OCI-LY1 (cell line): ENCODE data around the gene PARN.
"Not testable (repeated sequence)": the region's sequence is repeated elsewhere in the genome, so short reads cannot be mapped to it uniquely, and the experiment has no call there.

Source experiments
- H2AFZ ChIP-seq: fragments of 200-600 bp; sonication (generic), shearing (Covaris generic); 2 replicates; pipeline ENCODE4 v1.6.0; 2014; ENCODE audit warnings: antibody characterized with exemption, mild to moderate bottlenecking, low read length
- H3F3A ChIP-seq: fragments of 200-600 bp; sonication (generic), shearing (Covaris generic); 2 replicates; pipeline ENCODE4 v1.6.0; 2014; ENCODE audit warnings: mild to moderate bottlenecking, antibody characterized with exemption, low read length, moderate library complexity; ENCODE audit not compliant: insufficient read depth
- H3K27ac ChIP-seq: fragments of 200-600 bp; sonication (generic); 2 replicates; pipeline ENCODE4 v1.5.1; 2014; ENCODE audit warnings: low read length, mixed run types, mild to moderate bottlenecking, low read depth; ENCODE audit not compliant: poor library complexity, severe bottlenecking
- H3K27me3 ChIP-seq: fragments of 200-600 bp; sonication (generic); 2 replicates; pipeline ENCODE4 v1.6.0; 2014; ENCODE audit warnings: antibody characterized with exemption, mild to moderate bottlenecking, low read length, moderate library complexity; ENCODE audit not compliant: insufficient read depth
- H3K36me3 ChIP-seq: fragments of 200-600 bp; sonication (generic); 2 replicates; pipeline ENCODE4 v1.6.1; 2014; ENCODE audit warnings: mild to moderate bottlenecking, antibody characterized with exemption, low read length, moderate library complexity, mixed read lengths; ENCODE audit not compliant: insufficient read depth
- H3K4me1 ChIP-seq: fragments of 200-600 bp; sonication (generic); 2 replicates; pipeline ENCODE4 v1.5.1; 2014; ENCODE audit warnings: mild to moderate bottlenecking, low read length, moderate library complexity; ENCODE audit not compliant: insufficient read depth, severe bottlenecking
- H3K4me2 ChIP-seq: fragments of 200-600 bp; sonication (generic), shearing (Covaris generic); 2 replicates; pipeline ENCODE4 v1.6.1; 2014; ENCODE audit warnings: low read length
- H3K4me3 ChIP-seq: fragments of 200-600 bp; sonication (generic); 2 replicates; pipeline ENCODE4 v1.5.1; 2014; ENCODE audit warnings: low read length, low read depth, mild to moderate bottlenecking, mixed read lengths; ENCODE audit not compliant: poor library complexity, severe bottlenecking
- H3K79me2 ChIP-seq: fragments of 200-600 bp; shearing (Covaris generic); 2 replicates; pipeline ENCODE4 v1.6.1; 2016; ENCODE audit warnings: mixed run types, low read length, mixed read lengths; ENCODE audit not compliant: insufficient read depth
- H3K9ac ChIP-seq: fragments of 200-600 bp; sonication (generic), shearing (Covaris generic); 2 replicates; pipeline ENCODE4 v1.6.1; 2014; ENCODE audit warnings: mild to moderate bottlenecking, low read length, mixed read lengths
- H3K9me2 ChIP-seq: fragments of 200-600 bp; sonication (generic), shearing (Covaris generic); 2 replicates; pipeline ENCODE4 v1.6.1; 2014; ENCODE audit warnings: low read depth, mild to moderate bottlenecking, low read length, mixed read lengths
- H3K9me3 ChIP-seq: fragments of 200-600 bp; shearing (Covaris generic); 2 replicates; pipeline ENCODE4 v1.6.1; 2014; ENCODE audit warnings: low read length, mixed read lengths
- H4K20me1 ChIP-seq: fragments of 200-600 bp; sonication (generic), shearing (Covaris generic); 2 replicates; pipeline ENCODE4 v1.6.0; 2016; ENCODE audit warnings: mild to moderate bottlenecking, low read length; ENCODE audit not compliant: insufficient read depth
- EZH2 ChIP-seq: fragments of 200-600 bp; sonication (generic), shearing (Covaris generic); IDR thresholded peaks from 2 replicates; pipeline ENCODE4 v1.8.0; 2017; ENCODE audit warnings: borderline replicate concordance, mixed run types, mild to moderate bottlenecking, antibody characterized with exemption, low read length, moderate library complexity, mixed read lengths
- TF ChIP-seq, protein P1 (sequence below): fragments of 200-600 bp; sonication (generic), shearing (Covaris generic); IDR thresholded peaks from 2 replicates; pipeline ENCODE4 v1.5.1; 2017; ENCODE audit warnings: mild to moderate bottlenecking, antibody characterized with exemption, low read length, moderate library complexity, mixed read lengths

The PARN gene

DNA sequence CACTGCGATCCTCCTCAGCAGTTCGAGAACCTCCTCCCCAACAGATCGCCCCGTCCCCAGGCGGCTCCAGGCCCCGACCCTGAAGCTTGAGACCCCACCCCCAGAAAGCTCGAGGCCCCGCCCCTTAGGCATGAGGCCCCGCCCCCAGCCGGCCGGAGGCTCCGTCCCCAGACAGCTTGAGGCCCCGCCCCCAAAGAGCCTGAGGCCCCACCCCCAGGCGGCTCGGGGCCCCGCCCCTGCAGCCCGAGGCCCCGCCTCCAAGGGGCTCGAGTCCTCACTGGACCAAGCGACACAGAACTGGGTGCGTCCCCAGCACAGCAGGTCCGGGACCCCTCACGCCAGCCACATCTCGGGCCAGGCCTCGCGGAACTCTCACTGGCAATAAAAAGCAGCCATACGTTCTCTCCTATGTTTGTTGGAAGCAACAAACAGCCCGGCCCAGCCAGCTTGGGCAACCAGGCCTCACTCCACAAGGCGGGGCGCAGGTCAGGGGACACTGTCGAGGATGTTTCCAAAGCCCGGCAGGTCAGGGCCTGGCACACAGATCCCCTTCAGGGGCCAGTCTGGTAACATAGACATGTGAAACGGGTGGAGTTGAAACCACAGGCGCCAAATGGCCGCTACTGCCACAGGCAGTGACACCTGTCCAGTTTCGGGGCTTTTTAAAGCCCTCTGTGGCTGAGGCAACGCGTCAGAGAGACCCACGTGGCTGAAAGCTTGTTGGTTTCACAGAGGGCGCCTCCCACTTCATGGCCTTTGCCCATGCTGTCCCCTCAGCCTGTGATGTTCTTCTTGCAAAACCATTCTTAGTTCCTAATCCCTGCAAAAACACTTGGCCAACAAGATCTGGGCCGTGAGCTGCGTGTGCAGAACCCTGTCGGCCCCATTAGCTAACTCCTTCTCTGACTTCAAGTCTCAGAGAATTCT lies 224.2 kb downstream of the PARN start:
- no peaks in the 10 kb centered on the region for H3K27me3 ChIP-seq
- H3K27ac ChIP-seq: no peak overlapping the region
- H3K9ac ChIP-seq: no peak overlapping the region
- no peaks in the 10 kb centered on the region for H3K36me3 ChIP-seq
- H4K20me1 ChIP-seq: no peaks in the 10 kb centered on the region
- no peak overlapping the region for H2AFZ ChIP-seq
- no peak overlapping the region for H3K4me3 ChIP-seq
- no peaks in the 10 kb centered on the region for H3K79me2 ChIP-seq
- H3F3A ChIP-seq: no peaks in the 10 kb centered on the region
- H3K4me1 ChIP-seq: peaks cover 6% of the 10 kb centered on the region
- TF ChIP-seq, protein P1, sequence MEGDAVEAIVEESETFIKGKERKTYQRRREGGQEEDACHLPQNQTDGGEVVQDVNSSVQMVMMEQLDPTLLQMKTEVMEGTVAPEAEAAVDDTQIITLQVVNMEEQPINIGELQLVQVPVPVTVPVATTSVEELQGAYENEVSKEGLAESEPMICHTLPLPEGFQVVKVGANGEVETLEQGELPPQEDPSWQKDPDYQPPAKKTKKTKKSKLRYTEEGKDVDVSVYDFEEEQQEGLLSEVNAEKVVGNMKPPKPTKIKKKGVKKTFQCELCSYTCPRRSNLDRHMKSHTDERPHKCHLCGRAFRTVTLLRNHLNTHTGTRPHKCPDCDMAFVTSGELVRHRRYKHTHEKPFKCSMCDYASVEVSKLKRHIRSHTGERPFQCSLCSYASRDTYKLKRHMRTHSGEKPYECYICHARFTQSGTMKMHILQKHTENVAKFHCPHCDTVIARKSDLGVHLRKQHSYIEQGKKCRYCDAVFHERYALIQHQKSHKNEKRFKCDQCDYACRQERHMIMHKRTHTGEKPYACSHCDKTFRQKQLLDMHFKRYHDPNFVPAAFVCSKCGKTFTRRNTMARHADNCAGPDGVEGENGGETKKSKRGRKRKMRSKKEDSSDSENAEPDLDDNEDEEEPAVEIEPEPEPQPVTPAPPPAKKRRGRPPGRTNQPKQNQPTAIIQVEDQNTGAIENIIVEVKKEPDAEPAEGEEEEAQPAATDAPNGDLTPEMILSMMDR: no peak
- no peak for TF ChIP-seq EZH2
- H3K9me2 ChIP-seq: no peaks in the 10 kb centered on the region
- H3K9me3 ChIP-seq: no peaks in the 10 kb centered on the region
- no peak overlapping the region for H3K4me2 ChIP-seq

DNA sequence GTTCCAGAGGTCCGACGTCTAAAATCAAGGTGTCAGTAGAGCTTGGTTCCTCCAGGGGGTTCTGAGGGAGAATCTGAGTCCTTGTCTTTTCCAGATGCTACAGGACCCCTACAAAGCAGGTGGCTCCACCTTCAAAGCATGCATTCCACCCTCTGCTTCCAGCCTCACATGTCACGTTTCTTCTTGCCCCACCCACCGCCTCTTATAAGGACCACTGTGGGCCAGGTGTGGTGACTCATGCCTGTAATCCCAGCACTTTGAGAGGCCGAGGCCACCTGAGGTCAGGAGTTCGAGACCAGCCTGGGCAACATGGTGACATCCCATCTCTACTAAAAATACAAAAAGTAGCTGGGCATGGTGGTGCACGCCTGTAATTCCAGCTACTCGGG lies 227.1 kb downstream of the PARN start:
- not testable (repeated sequence) for H3K4me3 ChIP-seq, H3K9ac ChIP-seq, H4K20me1 ChIP-seq, H2AFZ ChIP-seq, H3K36me3 ChIP-seq, H3K27me3 ChIP-seq, H3K27ac ChIP-seq, H3K79me2 ChIP-seq, H3F3A ChIP-seq, H3K9me3 ChIP-seq, H3K9me2 ChIP-seq, H3K4me2 ChIP-seq
- peaks cover 17% of the 10 kb centered on the region for H3K4me1 ChIP-seq

DNA sequence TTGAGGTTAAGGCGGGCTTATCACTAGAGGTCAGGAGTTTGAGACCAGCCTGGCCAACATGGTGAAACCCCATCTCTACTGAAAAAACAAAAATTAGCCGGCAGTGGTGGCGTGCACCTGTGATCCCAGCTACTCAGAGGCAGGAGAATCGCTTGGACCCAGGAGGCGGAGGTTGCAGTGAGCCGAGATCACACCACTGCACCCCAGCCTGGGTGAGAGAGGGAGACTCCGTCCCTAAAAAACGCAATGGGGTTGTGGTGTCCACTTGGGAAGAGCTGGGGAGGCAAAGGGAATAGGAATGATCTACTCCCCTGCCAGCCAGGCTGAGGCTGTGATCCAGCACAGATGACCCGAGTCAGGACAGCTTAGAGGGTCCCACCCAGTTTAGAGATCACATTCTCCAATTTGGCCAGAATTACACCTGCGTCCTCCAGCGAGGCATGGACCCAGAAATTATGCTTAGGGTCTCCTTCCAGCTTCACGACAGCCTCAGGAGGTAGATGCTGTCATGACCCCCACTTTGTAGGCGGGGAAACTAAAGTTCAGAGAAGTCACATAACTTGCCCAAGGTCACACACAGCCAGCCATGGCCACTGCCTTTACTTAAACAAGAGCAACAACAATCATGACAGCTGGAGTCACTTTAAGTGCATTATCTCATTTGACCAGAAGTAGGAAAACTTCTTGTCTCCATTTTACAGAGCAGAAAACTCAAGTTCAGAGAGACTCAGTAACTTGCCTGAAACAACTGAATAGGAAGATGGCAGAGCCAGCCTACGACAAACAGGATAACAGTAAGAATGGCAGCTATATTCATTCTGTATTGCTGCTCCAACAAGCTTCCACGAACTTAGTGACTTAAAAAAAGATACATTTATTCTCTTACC lies 227.7 kb downstream of the PARN start:
- not testable (repeated sequence) for H3K4me3 ChIP-seq, H3K9me2 ChIP-seq, H4K20me1 ChIP-seq, H3K27ac ChIP-seq, H3K9me3 ChIP-seq, H2AFZ ChIP-seq, H3K79me2 ChIP-seq, H3K9ac ChIP-seq, H3K4me2 ChIP-seq, H3K27me3 ChIP-seq, H3F3A ChIP-seq, H3K36me3 ChIP-seq
- peaks cover 17% of the 10 kb centered on the region for H3K4me1 ChIP-seq

DNA sequence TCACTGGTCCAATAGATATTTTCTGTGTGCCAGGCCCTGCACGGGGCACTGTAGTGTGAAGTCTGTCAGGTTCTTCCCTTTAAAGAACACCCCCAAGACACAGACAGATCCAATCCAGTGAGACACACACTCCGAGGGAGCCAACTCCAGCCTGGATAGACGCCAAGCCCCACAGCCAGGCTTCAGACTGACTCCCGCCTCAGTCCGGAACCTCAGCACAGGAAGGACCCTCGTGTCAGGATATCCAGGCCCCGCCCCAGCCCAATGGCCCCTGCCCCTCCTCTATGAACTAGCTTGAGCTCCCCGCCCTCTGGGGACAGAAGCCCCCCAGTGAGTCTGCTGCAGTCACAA lies 228.4 kb downstream of the PARN start:
- H3K9ac ChIP-seq, H3F3A ChIP-seq, H3K9me3 ChIP-seq, H3K36me3 ChIP-seq, H3K79me2 ChIP-seq, H4K20me1 ChIP-seq, H3K27me3 ChIP-seq, H2AFZ ChIP-seq, H3K4me2 ChIP-seq, H3K4me3 ChIP-seq, H3K27ac ChIP-seq, H3K9me2 ChIP-seq: not testable (repeated sequence)
- peaks cover 17% of the 10 kb centered on the region for H3K4me1 ChIP-seq

DNA sequence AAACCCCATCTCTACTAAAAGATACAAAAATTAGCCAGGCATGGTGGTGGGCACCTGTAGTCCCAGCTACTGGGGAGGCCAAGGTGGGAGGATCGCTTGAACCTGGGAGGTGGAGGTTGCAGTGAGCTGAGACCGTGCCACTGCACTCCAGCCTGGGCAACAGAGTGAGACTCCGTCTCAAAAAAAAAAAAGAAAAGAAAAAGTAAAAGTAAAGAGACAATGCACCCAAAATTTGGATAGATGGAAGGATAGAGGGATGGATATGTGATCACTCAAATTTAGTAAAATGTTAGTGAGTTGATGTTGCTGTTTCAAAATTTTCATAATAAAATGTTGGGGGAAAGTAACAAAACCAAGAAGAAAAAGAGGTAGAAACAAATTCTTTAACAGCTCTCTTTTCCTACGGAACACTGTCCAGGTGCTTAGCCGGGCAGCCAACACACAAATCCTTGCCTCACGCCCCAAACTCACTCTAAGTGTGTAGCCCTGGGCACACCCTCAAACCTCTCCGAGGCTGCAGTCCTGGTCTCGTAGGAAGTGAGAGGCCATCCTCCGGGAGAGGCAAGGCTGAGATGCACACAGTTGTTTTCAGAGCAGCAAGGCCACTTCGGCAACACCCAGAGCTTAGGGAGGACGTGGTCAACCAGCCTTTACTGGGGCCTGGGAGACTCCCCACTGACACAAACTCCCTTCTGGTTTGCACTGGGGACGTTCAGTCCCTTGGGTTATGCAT lies 228.9 kb downstream of the PARN start:
- not testable (repeated sequence) for H3K36me3 ChIP-seq, H3K4me3 ChIP-seq, H3F3A ChIP-seq, H3K27ac ChIP-seq, H2AFZ ChIP-seq, H3K9ac ChIP-seq, H3K27me3 ChIP-seq, H4K20me1 ChIP-seq, H3K4me2 ChIP-seq, H3K9me3 ChIP-seq, H3K9me2 ChIP-seq, H3K79me2 ChIP-seq
- peaks cover 17% of the 10 kb centered on the region for H3K4me1 ChIP-seq
